C4-2B (cell line): ENCODE data around the gene XXYLT1.

Source experiments
- H3K27ac ChIP-seq: fragments of 450-650 bp; 2 replicates; pipeline ENCODE4 v1.5.1; 2017
- ZFX ChIP-seq: fragments of 450-650 bp; IDR thresholded peaks from 2 replicates; pipeline ENCODE4 v1.6.1; 2017
- TF ChIP-seq, protein P1 (sequence below): fragments of 450-650 bp; conservative IDR thresholded peaks from 2 replicates; pipeline ENCODE4 v1.5.1; 2017; ENCODE audit warnings: mild to moderate bottlenecking

XXYLT1 gene

DNA sequence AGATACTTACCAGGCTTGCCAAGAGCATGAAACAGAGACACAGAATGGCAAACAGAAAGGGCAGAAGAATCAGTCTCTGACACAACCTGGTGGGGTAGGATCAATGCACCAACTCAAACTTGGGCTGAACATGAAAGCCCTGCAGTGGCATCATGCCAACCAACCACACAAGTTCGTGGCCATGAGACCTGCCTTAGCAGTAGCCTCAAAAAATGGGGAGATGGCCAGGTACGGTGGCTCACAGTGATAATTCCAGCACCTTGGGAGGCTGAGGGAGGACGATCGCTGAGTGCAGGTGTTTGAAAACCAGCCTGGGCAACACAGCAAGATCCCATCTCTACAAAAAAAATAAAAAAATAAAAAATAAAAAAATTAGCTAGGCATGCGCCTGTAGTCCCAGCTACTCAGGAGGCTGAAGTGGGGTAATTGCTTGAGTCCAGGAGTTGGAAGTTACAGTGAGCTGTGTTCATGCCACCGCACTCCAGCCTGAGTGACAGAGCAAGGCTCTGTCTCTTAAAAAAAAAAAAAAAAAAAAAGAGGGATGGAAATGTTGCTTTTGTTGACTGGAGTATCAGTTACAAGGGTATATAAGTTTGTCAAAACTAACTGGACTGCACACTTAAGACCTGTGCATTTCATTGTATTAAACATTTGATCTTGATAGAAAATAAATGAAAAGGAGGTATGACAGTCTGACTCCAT is 93.4 kb downstream of the XXYLT1 start:
- no peak overlapping the region for H3K27ac ChIP-seq

GRCh38 chr3:195176776-195177175 is 94.2 kb downstream of the XXYLT1 start:
- H3K27ac ChIP-seq = no peak overlapping the region
- TF ChIP-seq, protein P1, sequence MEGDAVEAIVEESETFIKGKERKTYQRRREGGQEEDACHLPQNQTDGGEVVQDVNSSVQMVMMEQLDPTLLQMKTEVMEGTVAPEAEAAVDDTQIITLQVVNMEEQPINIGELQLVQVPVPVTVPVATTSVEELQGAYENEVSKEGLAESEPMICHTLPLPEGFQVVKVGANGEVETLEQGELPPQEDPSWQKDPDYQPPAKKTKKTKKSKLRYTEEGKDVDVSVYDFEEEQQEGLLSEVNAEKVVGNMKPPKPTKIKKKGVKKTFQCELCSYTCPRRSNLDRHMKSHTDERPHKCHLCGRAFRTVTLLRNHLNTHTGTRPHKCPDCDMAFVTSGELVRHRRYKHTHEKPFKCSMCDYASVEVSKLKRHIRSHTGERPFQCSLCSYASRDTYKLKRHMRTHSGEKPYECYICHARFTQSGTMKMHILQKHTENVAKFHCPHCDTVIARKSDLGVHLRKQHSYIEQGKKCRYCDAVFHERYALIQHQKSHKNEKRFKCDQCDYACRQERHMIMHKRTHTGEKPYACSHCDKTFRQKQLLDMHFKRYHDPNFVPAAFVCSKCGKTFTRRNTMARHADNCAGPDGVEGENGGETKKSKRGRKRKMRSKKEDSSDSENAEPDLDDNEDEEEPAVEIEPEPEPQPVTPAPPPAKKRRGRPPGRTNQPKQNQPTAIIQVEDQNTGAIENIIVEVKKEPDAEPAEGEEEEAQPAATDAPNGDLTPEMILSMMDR = no peak
- TF ChIP-seq ZFX = no peak

More for the DNA sequence above, 93.4 kb downstream of the XXYLT1 start:
- TF ChIP-seq ZFX = no peak
- TF ChIP-seq, protein P1 = no peak

DNA sequence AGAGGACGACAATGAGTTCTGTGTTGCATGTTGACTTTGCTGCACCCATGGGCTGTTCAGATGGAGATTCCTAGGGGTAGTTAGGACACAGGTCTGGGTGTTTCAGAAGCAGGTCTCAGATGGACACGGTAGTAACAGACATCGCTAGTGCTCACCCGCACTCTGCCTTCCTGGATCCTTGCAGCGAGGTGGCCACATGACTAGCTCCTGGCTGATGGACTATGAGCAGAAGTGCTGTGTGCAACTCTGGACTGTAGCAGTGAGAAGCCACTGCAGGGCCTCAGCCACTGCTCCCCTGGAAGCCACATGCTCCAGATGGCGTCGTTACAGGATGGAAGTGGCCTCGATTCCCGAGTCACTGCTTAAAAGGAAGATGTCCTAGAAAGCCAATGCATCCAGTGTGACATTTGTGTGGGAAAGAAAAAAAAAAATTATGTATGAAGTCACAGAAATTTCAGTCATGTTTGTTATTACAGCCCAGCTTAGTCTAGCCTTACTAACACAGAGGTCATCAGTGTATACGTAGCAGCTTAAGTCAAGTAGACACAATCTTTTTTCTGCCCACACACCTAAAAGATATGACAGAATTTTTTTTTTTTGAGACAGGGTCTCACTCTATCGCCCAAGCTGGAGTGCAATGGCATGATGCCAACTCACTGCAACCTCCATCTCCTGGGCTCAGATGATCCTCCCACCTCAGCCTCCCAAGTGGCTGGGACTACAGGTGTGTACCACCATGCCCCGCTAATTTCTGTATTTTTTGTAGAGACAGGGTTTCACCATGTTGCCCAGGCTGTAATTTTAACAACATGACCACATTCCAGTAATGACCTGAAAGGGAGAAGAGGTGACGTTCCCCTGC is 95.3 kb downstream of the XXYLT1 start:
- TF ChIP-seq, protein P1 = no peak
- TF ChIP-seq ZFX = no peak
- no peak overlapping the region for H3K27ac ChIP-seq

- no peak overlapping the region for H3K27ac ChIP-seq
- TF ChIP-seq, protein P1 = no peak
- TF ChIP-seq ZFX = no peak
Measured at GRCh38 chr3:195175076-195175475, 95.9 kb downstream of the XXYLT1 start.

GRCh38 chr3:195173657-195174056 is 97.3 kb downstream of the XXYLT1 start:
- H3K27ac ChIP-seq = no peak overlapping the region
- TF ChIP-seq, protein P1 = no peak
- TF ChIP-seq ZFX = no peak

- no peak overlapping the region for H3K27ac ChIP-seq
- TF ChIP-seq, protein P1 = no peak
Measured at GRCh38 chr3:195172896-195173295, 98.1 kb downstream of the XXYLT1 start.

- TF ChIP-seq ZFX = no peak
- TF ChIP-seq, protein P1 = no peak
- H3K27ac ChIP-seq = no peak overlapping the region
Measured at GRCh38 chr3:195172039-195172684, 98.8 kb downstream of the XXYLT1 start.
